ENCODE data around the gene PRICKLE2. TPM values are rescaled to one million over a fixed set of nuclear protein-coding genes. Genes with fewer than 3 reads are reported as not detected.

PRICKLE2 gene
- total RNA-seq, 1 experiment from 2014 or later, result 3.2 TPM

GRCh38 chr3:64170270-64170669 lies 55.0 kb downstream of the PRICKLE2 start:
- Histone ChIP-seq H2BK12ac (ENCODE audit: insufficient read length, low read depth, low read length) (no peak overlapping the region), H3K56ac (ENCODE audit: insufficient read length, low read depth, low read length) (no peak overlapping the region), H2BK120ac (ENCODE audit: low read depth, low read length, poor library complexity, severe bottlenecking) (no peak overlapping the region), H2BK5ac (ENCODE audit: insufficient read length, low read length) (no peak overlapping the region), H3K4me1 (ENCODE audit: insufficient read depth, low read length) (no peaks in the 10 kb centered on the region), H3K4ac (ENCODE audit: low read depth, low read length) (no peak overlapping the region), H4K5ac (ENCODE audit: insufficient read length, low read depth, low read length) (no peak overlapping the region), H2BK15ac (ENCODE audit: low read depth, low read length) (no peak overlapping the region), H2AFZ (ENCODE audit: low read length) (no peak overlapping the region), H3T11ph (ENCODE audit: low read length) (no peak overlapping the region), H3K23me2 (ENCODE audit: insufficient read length, low read depth, low read length, poor library complexity, severe bottlenecking) (no peaks in the 10 kb centered on the region), H3K4me2 (ENCODE audit: insufficient read depth, insufficient read length, low read length) (no peak overlapping the region), H3K9me3 (ENCODE audit: control insufficient read depth, low read depth, low read length) (no peaks in the 10 kb centered on the region), H2BK20ac (ENCODE audit: low read depth, low read length, poor library complexity, severe bottlenecking) (no peak overlapping the region), H4K8ac (replicated peaks; ENCODE audit: insufficient read length, low read depth, low read length) (no peak overlapping the region), H3K18ac (ENCODE audit: insufficient read length, low read depth, low read length) (no peak overlapping the region), H4K91ac (ENCODE audit: insufficient read length, low read depth, low read length) (no peak overlapping the region), H3K9ac (ENCODE audit: extremely low read depth, insufficient read length, low read length) (no peak overlapping the region), H3K14ac (ENCODE audit: insufficient read depth, low read length) (no peak overlapping the region), H2AK5ac (ENCODE audit: insufficient read length, low read length) (no peak overlapping the region), H3K23ac (ENCODE audit: insufficient read length, low read depth, low read length) (no peak overlapping the region), H3K79me2 (ENCODE audit: insufficient read depth, low read length) (no peaks in the 10 kb centered on the region), H3K27me3 (ENCODE audit: insufficient read depth, low read length) (no peaks in the 10 kb centered on the region), H4K20me1 (ENCODE audit: control insufficient read depth, insufficient read depth, insufficient read length) (no peaks in the 10 kb centered on the region), H3K79me1 (ENCODE audit: insufficient read depth, low read depth, low read length, poor library complexity, severe bottlenecking) (no peaks in the 10 kb centered on the region), H3K27ac (ENCODE audit: insufficient read length, low read depth, low read length) (no peak overlapping the region)
- Mint-ChIP-seq H3K9me3 (no peaks in the 10 kb centered on the region), H3K27me3 (ENCODE audit: low read depth) (no peaks in the 10 kb centered on the region), H3K27ac (no peak overlapping the region), H3K4me1 (peaks cover 19 to 20% of the 10 kb centered on the region in 2 experiments), H3K36me3 (ENCODE audit: insufficient read depth in 1 of 3, low read depth in 3 of 3) (no peaks in the 10 kb centered on the region), H3K4me3 (no peak overlapping the region)
- no peak for TF ChIP-seq CTCF (conservative IDR thresholded peaks at IDR 0.05)
- WGBS (ENCODE audit: extremely low coverage, insufficient read length, low lambda C conversion rate), result no CpG with 5 or more reads among the region's 5 CpGs
- no peak for DNase-seq
